ENCODE data around the gene GCK. TPM values are rescaled to one million over a fixed set of nuclear protein-coding genes. Genes with fewer than 3 reads are reported as not detected.

Gene GCK
- total RNA-seq, 4 donors from 2014 or later = 0.52 TPM; not detected in 3

DNA sequence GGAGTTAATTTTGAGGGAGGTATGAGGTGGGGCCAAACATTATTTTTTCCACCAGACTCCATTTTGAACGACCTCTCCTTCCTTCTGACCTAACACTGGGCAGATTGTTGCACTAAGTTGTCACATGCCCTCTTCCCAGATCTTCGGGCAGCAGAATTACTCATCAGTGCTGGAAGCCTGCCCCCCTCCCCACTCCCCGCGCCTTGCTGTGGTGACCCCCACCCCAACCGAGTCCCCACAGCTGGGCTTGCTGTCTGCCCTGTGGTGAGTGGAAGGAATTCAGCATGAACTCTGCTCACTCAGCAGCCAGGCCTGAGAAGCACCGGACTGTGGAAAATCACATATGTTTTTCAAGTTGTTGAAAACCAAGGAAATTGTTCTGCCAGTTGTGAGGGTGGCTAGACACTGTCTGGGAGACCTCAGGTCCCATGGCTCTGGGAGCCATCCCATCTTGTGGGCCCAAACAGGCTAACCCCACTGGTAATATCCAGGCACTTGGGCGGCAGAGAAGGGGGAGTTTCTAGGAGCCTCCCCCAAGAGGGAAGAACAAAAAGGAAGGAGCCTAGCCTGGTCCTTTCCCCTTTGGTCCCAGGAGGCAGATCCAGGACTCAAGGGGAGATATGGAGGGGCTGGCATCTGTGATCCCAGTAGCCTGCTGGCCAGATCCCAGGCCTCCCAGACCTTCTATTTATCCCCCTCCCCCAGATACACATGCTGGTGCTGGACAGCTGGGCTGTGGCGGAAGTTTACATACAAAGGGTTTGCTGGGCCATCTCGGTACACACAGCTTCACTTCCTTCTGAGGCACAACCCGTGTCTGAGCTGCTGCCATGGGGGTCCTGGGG is 88.6 kb downstream of the GCK start:
- no peak for DNase-seq (ENCODE audit: low spot score in 2 of 2)
- peaks cover 43% of the 10 kb centered on the region for H3K4me1 ChIP-seq
- WGBS = 60% methylated on average over 10 of the region's 10 CpGs
- H3K27ac ChIP-seq = peak overlapping the region; percentile 69
- peaks cover 6% of the 10 kb centered on the region for H3K27me3 ChIP-seq
- no peaks in the 10 kb centered on the region for H3K36me3 ChIP-seq
- H3K9me3 ChIP-seq = no peaks in the 10 kb centered on the region
- no peak overlapping the region for H3K4me3 ChIP-seq
- TF ChIP-seq POLR2AphosphoS5 (IDR thresholded peaks at IDR 0.05) = no peak
- TF ChIP-seq EP300 (IDR thresholded peaks at IDR 0.05) = no peak
- TF ChIP-seq, protein P1, sequence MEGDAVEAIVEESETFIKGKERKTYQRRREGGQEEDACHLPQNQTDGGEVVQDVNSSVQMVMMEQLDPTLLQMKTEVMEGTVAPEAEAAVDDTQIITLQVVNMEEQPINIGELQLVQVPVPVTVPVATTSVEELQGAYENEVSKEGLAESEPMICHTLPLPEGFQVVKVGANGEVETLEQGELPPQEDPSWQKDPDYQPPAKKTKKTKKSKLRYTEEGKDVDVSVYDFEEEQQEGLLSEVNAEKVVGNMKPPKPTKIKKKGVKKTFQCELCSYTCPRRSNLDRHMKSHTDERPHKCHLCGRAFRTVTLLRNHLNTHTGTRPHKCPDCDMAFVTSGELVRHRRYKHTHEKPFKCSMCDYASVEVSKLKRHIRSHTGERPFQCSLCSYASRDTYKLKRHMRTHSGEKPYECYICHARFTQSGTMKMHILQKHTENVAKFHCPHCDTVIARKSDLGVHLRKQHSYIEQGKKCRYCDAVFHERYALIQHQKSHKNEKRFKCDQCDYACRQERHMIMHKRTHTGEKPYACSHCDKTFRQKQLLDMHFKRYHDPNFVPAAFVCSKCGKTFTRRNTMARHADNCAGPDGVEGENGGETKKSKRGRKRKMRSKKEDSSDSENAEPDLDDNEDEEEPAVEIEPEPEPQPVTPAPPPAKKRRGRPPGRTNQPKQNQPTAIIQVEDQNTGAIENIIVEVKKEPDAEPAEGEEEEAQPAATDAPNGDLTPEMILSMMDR (IDR thresholded peaks at IDR 0.05) = no peak

GRCh38 chr7:44099669-44100068 is 89.6 kb downstream of the GCK start:
- Histone ChIP-seq H3K27me3 (peaks cover 5% of the 10 kb centered on the region), H3K36me3 (no peaks in the 10 kb centered on the region), H3K9me3 (no peaks in the 10 kb centered on the region), H3K4me1 (peaks cover 45% of the 10 kb centered on the region), H3K4me3 (no peak overlapping the region), H3K27ac (no peak overlapping the region)
- TF ChIP-seq, protein P1 (IDR thresholded peaks at IDR 0.05) = no peak
- TF ChIP-seq POLR2AphosphoS5 (IDR thresholded peaks at IDR 0.05) = no peak
- no peak for TF ChIP-seq POLR2A (IDR thresholded peaks at IDR 0.05)
- no peak for TF ChIP-seq EP300 (IDR thresholded peaks at IDR 0.05)
- 68% methylated on average over 4 of the region's 4 CpGs for WGBS
- DNase-seq (ENCODE audit: low spot score in 2 of 2) = no peak

DNA sequence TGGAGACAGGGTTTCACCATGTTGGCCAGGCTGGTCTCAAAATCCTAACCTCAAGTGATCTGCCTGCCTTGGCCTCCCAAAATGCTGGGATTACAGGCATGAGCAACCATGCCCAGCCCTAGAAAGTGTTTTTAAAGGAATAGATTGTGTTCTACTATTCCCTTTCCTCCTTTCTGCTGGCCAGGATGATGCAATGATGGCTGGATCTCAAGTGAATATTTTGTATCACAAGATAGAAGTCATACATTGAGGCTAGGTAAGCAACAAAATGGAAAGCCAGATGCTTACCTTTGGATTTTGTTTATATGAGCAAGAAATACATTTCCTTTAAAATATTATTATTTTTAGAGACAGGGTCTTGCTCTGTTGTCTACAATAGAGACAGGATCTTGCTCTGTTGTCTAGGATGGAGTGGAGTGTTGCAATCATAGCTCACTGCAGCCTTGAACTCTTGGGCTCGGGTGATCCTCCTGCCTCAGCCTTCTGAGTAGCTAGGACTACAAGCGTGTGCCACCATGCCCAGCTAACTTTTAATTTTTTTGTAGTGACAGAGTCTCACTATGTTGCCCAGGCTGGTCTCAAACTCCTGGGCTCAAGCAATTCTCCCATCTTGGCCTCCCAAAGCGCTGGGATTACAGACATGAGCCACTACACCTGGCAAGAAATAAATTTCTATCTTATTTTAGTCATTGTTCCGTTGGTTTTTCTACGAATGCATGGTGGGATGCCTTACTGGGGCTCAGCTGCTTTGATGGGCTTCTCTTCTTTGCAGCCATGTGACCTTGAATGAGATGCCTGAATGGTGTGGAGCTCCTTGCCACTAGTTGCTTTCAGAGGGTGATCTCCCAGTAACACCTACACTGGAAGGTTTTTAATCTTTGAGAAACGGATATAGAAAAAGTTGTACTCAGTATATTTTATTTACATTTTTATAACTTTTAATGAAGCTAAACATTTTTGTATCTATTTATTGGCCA is 90.9 kb downstream of the GCK start:
- Histone ChIP-seq H3K27ac (no peak overlapping the region), H3K9me3 (no peaks in the 10 kb centered on the region), H3K4me1 (peaks cover 38% of the 10 kb centered on the region), H3K4me3 (no peak overlapping the region), H3K27me3 (no peaks in the 10 kb centered on the region), H3K36me3 (no peaks in the 10 kb centered on the region)
- TF ChIP-seq POLR2A (IDR thresholded peaks at IDR 0.05) (no peak), EP300 (IDR thresholded peaks at IDR 0.05) (no peak), POLR2AphosphoS5 (IDR thresholded peaks at IDR 0.05) (no peak)
- TF ChIP-seq, protein P1 (IDR thresholded peaks at IDR 0.05) = no peak
- 88% methylated on average over 6 of the region's 6 CpGs for WGBS
- no peak for DNase-seq (ENCODE audit: low spot score in 2 of 2)

DNA sequence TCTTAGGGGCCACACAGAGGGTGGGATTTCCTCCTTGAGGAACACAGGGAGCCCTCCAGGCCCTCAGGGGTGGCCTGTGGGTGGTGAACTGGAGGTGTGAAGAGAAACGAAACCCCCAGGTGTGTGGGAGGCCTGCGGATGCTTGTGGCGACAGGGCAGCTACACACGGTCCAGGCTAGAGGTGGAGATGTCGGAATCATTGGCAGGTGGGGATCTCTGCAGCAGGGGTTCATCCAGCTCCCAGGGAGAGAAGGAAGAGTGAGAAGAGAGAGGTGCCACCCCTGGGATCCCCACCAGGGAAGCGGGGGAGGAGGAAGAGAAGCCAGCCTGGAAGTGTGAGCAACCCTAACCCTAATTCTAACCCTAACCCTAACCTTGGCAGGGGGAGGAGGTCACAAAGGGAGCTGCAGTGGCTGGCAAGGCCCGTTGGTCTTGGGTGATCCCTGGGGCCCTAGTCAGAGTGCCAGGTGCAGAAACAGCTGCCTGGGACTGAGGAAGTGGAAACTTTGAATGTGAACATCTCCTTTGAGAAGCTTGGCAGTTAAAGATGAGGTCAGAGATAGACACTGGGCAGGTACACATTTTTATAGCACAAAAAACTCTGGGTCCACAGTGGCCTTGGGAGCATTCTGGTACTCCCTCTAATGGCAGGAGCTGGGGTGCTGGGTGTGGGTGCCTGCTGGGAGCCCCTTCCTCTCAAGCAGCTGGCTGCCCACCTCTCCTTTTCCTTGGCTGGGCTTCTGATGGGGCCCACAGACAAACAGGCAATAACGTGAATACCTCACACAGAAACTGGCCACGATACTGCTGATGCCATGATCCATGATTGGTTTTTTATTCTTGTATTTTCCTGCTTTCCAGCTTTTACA is 91.9 kb downstream of the GCK start:
- 91% methylated on average over 8 of the region's 9 CpGs for WGBS
- no peak overlapping the region for H3K27ac ChIP-seq
- peaks cover 27% of the 10 kb centered on the region for H3K4me1 ChIP-seq
- no peaks in the 10 kb centered on the region for H3K27me3 ChIP-seq
- no peak for DNase-seq (ENCODE audit: low spot score in 2 of 2)
- TF ChIP-seq POLR2AphosphoS5 (IDR thresholded peaks at IDR 0.05) = no peak
- no peak for TF ChIP-seq EP300 (IDR thresholded peaks at IDR 0.05)
- TF ChIP-seq, protein P1 (IDR thresholded peaks at IDR 0.05) = no peak
- TF ChIP-seq POLR2A (IDR thresholded peaks at IDR 0.05) = no peak
- no peaks in the 10 kb centered on the region for H3K9me3 ChIP-seq
- H3K4me3 ChIP-seq = no peak overlapping the region
- H3K36me3 ChIP-seq = no peaks in the 10 kb centered on the region
